Measurements from ENCODE around the gene RPS3.
A peak's percentile ranks its signal among the peaks of the same experiment; 100 is the strongest.

Gene RPS3

GRCh38 chr11:75436806-75437205 lies 37.5 kb downstream of the RPS3 start:
- Histone ChIP-seq H3K9me3 (ENCODE audit: control insufficient read depth, insufficient read depth, low read depth, low read length) (no peaks in the 10 kb centered on the region), H3K4me3 (ENCODE audit: low read depth, low read length) (no peak overlapping the region), H3K36me3 (ENCODE audit: control insufficient read depth in 2 of 2, insufficient read depth in 1 of 2, low read length in 2 of 2) (no peaks in the 10 kb centered on the region), H3K4me1 (ENCODE audit: control insufficient read depth, insufficient read depth, low read length) (no peaks in the 10 kb centered on the region), H3K27ac (ENCODE audit: extremely low read depth, low read depth, low read length) (no peak overlapping the region)
- CTCF ChIA-PET = interaction anchor here (0.7 kb wide), 1 partner anchor 96 kb away, joined by 5 read pairs; no protein-coding TSS in a partner anchor
- no peak for TF ChIP-seq ZBTB6 (tag by site-specific recombination; IDR thresholded peaks at IDR 0.05)
- TF ChIP-seq ZNF280C (tag by site-specific recombination; IDR thresholded peaks at IDR 0.05) = no peak
- TF ChIP-seq ZNF623 (tag by site-specific recombination; IDR thresholded peaks at IDR 0.05) = no peak
- no peak for TF ChIP-seq ZNF514 (tag by site-specific recombination; IDR thresholded peaks at IDR 0.05)
- TF ChIP-seq OSR2 (tag by site-specific recombination; IDR thresholded peaks at IDR 0.05) = no peak
- TF ChIP-seq ZNF660 (tag by site-specific recombination; IDR thresholded peaks at IDR 0.05) = no peak
- no peak for TF ChIP-seq ZSCAN30 (tag by site-specific recombination; IDR thresholded peaks at IDR 0.05)
- TF ChIP-seq, protein P1, sequence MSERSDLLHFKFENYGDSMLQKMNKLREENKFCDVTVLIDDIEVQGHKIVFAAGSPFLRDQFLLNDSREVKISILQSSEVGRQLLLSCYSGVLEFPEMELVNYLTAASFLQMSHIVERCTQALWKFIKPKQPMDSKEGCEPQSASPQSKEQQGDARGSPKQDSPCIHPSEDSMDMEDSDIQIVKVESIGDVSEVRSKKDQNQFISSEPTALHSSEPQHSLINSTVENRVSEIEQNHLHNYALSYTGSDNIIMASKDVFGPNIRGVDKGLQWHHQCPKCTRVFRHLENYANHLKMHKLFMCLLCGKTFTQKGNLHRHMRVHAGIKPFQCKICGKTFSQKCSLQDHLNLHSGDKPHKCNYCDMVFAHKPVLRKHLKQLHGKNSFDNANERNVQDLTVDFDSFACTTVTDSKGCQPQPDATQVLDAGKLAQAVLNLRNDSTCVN (tag by site-specific recombination; optimal IDR thresholded peaks at IDR 0.05) = no peak
- no peak for TF ChIP-seq ZNF473 (tag by site-specific recombination; IDR thresholded peaks at IDR 0.05)
- no peak for TF ChIP-seq TCF7L2 (IDR thresholded peaks at IDR 0.05; ENCODE audit: borderline replicate concordance, low read depth, low read length)
- TF ChIP-seq ZNF544 (tag by site-specific recombination; IDR thresholded peaks at IDR 0.05) = no peak
- no peak for TF ChIP-seq ZNF121 (tag by site-specific recombination; IDR thresholded peaks at IDR 0.05)
- POLR2A ChIA-PET = no interaction called here

DNA sequence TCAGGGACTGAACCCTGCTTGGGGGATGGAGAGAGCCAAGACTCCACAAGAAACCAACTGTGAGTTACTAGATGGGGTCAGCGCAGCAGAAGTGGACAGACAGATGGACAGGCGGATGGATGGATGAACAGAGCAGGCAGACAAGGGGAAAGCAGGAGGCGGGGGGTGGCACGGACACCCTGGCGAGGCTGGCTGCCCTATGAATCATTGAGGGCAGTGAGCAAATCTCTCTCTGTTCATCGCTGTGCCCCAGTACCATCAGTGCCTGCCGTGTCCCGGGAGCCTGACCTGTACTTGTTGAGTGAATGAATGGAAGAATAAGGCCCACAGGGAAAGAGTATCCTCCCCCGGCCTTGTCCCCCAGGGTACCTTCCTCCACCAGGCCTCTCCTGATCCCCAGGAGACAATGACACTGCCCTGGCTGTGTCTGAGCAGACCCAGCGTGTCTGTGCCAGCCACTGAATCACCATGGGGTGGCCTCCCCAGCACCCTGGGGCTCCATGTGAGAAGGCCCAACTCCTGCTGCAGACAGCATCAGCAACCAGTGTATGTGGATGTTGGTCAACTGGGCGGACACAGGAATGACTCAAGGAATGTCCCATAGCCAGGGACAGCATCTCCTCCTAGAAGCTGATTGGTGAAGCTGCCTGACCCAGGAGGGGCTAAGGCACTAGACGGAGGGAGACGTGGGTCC lies 38.8 kb downstream of the RPS3 start:
- POLR2A ChIA-PET = no interaction called here
- Histone ChIP-seq H3K27ac (ENCODE audit: extremely low read depth, low read depth, low read length) (no peak overlapping the region), H3K4me1 (ENCODE audit: control insufficient read depth, insufficient read depth, low read length) (no peaks in the 10 kb centered on the region), H3K36me3 (ENCODE audit: control insufficient read depth in 2 of 2, insufficient read depth in 1 of 2, low read length in 2 of 2) (no peaks in the 10 kb centered on the region), H3K9me3 (ENCODE audit: control insufficient read depth, insufficient read depth, low read depth, low read length) (no peaks in the 10 kb centered on the region), H3K4me3 (ENCODE audit: low read depth, low read length) (no peak overlapping the region)
- CTCF ChIA-PET = interaction anchor here (0.7 to 1.4 kb wide), 2 partner anchors 13 to 1358 kb away, joined by 3 to 7 read pairs; no protein-coding TSS in a partner anchor
- TF ChIP-seq HOXD13 (CRISPR knock-in tag; IDR thresholded peaks at IDR 0.05; ENCODE audit: borderline replicate concordance) (no peak), ZNF843 (tag by site-specific recombination; IDR thresholded peaks at IDR 0.05) (no peak), PRDM2 (tag by site-specific recombination; IDR thresholded peaks at IDR 0.05; ENCODE audit: borderline replicate concordance) (no peak), ZSCAN18 (tag by site-specific recombination; IDR thresholded peaks at IDR 0.05) (no peak), GLIS1 (tag by site-specific recombination; IDR thresholded peaks at IDR 0.05) (peak; percentile 53; the same call in 1 of the 2 replicates), REPIN1 (tag by site-specific recombination; IDR thresholded peaks at IDR 0.05; ENCODE audit: low read depth) (no peak), ZNF140 (tag by site-specific recombination; IDR thresholded peaks at IDR 0.05) (no peak), ZNF175 (tag by site-specific recombination; IDR thresholded peaks at IDR 0.05) (no peak)
- TF ChIP-seq, protein P2, sequence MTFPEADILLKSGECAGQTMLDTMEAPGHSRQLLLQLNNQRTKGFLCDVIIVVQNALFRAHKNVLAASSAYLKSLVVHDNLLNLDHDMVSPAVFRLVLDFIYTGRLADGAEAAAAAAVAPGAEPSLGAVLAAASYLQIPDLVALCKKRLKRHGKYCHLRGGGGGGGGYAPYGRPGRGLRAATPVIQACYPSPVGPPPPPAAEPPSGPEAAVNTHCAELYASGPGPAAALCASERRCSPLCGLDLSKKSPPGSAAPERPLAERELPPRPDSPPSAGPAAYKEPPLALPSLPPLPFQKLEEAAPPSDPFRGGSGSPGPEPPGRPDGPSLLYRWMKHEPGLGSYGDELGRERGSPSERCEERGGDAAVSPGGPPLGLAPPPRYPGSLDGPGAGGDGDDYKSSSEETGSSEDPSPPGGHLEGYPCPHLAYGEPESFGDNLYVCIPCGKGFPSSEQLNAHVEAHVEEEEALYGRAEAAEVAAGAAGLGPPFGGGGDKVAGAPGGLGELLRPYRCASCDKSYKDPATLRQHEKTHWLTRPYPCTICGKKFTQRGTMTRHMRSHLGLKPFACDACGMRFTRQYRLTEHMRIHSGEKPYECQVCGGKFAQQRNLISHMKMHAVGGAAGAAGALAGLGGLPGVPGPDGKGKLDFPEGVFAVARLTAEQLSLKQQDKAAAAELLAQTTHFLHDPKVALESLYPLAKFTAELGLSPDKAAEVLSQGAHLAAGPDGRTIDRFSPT (tag by site-specific recombination; IDR thresholded peaks at IDR 0.05) = no peak

Measured in HEK293 (cell line).